GM21423 (cell line): Measurements from ENCODE around the gene CHRFAM7A.
"Not testable (repeated sequence)": the region's sequence is repeated elsewhere in the genome, so short reads cannot be mapped to it uniquely, and the experiment has no call there.

ENCODE experiments used
- ATAC-seq: cut with Tn5 transposase; IDR thresholded peaks from one replicate; pipeline ENCODE4 v1.9.1; 2021; ENCODE audit warnings: mild to moderate bottlenecking, moderate library complexity; ENCODE audit not compliant: unreplicated experiment

Gene CHRFAM7A

GRCh38 chr15:30326145-30326544 is 67.2 kb downstream of the CHRFAM7A start:
- ATAC-seq: not testable (repeated sequence)

DNA sequence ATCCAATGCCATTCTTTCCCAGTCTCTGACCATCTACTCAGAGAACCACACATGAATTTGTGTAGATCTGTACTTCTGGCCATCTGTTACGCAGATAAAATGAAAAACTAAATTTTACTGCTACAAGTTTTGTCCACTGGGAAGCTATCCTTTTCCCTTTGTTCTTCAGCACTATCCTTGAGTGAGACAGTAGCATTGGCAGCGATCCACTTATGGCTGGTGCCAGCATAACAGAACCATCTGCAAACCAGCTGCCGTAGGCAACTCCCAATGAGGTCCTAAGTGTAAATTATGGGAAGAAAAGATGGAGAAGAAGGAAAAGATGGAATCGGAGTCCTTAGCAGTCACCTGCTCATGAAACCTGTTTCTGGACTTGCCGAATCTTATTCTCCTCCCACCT is 72.3 kb downstream of the CHRFAM7A start:
- not testable (repeated sequence) for ATAC-seq

- not testable (repeated sequence) for ATAC-seq
Observed at GRCh38 chr15:30315704-30316103, 77.6 kb downstream of the CHRFAM7A start.

DNA sequence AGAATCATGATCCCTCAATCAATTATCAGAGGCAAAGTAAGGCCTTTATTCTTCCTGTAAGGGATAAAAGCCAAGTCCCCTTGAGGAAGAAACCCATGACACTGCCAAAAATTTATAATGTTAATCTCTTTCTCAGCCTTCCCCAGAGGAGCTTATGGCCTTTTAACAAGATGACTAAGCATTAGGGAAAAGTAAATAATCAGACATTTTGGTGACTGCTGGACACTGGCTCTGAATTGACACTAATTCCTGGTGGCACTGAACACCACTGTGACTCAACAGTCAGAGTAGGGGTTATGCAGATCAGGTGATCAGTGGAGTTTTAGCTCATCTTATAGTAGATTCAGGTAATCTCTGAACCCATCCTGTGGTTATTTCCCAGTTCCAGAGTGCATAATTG is 82.8 kb downstream of the CHRFAM7A start:
- not testable (repeated sequence) for ATAC-seq
